Measurements from ENCODE around the gene KCNK5. TPM values are rescaled to one million over a fixed set of nuclear protein-coding genes. Genes with fewer than 3 reads are reported as not detected.

KCNK5 gene
- total and polyA plus RNA-seq, 5 donors from 2014 or later: 0.13 to 0.86 (median 0.53) TPM; not detected in 1

DNA sequence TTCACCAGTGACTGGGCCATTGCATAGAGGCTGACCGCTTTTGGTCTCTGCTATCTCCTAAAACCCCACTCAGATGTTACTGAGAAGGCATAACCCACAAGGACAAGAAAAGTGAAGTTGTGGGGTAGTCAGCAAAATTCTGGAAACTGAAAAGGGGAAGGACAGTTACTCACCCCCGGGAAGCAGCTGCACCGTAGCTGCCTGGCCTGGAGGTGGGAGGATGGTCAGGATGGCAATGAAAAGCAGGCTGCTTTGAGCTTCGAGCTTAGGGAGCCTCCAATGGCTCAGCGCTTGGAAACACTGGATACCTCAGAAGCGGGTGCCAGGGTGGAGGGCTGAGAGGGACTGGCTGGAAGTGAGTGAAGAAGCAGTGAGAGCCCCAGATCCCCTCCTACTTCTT is 56.0 kb downstream of the KCNK5 start:
- H3K27ac ChIP-seq (ENCODE audit: insufficient read depth, low read length, poor library complexity, severe bottlenecking): no peak overlapping the region
- peaks cover 6% of the 10 kb centered on the region for H3K27me3 Mint-ChIP-seq
- H3K4me3 Mint-ChIP-seq: no peak overlapping the region
- H3K9me3 Mint-ChIP-seq: peaks cover 0 to 14% (median 11%) of the 10 kb centered on the region in 7 donors
- no peak overlapping the region for H3K27ac Mint-ChIP-seq
- H3K9me3 ChIP-seq (ENCODE audit: control insufficient read depth in 2 of 2, low read length in 2 of 2): peaks cover 3 to 7% of the 10 kb centered on the region in 2 experiments
- no peaks in the 10 kb centered on the region for H3K36me3 Mint-ChIP-seq
- no peaks in the 10 kb centered on the region for H3K36me3 ChIP-seq (ENCODE audit: control insufficient read depth, insufficient read depth, low read length)
- H3K27me3 ChIP-seq (ENCODE audit: control insufficient read depth, insufficient read depth, low read length): no peaks in the 10 kb centered on the region
- H3K4me1 ChIP-seq (ENCODE audit: control insufficient read depth, insufficient read depth, low read length, poor library complexity, severe bottlenecking): no peaks in the 10 kb centered on the region
- no peak for DNase-seq
- H3K4me1 Mint-ChIP-seq: no peaks in the 10 kb centered on the region
- H3K4me3 ChIP-seq (ENCODE audit: low read depth, low read length): no peak overlapping the region
- no peak for ATAC-seq (ENCODE audit: low read depth in 2 of 2)

DNA sequence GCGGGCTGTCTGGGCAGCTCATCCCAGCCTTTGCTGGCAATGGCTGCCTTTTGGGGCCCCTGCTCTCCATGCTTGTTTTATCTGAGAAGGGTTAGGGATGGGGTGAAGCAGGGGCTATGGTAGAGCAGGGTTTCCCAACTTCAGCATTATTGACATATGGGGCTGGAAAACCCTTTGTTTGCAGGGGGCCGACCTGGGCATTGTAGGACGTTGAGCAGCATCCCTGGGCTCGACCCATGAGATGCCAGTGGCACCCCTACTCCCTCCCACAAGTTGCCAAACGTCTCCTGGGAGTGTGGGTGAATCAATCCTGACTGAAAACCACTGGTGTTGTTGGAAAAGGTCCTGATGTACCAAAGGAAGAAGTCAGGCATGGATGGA is 56.9 kb downstream of the KCNK5 start:
- no peaks in the 10 kb centered on the region for H3K4me1 Mint-ChIP-seq
- peaks cover 0 to 9% (median 7%) of the 10 kb centered on the region in 7 donors for H3K9me3 Mint-ChIP-seq

DNA sequence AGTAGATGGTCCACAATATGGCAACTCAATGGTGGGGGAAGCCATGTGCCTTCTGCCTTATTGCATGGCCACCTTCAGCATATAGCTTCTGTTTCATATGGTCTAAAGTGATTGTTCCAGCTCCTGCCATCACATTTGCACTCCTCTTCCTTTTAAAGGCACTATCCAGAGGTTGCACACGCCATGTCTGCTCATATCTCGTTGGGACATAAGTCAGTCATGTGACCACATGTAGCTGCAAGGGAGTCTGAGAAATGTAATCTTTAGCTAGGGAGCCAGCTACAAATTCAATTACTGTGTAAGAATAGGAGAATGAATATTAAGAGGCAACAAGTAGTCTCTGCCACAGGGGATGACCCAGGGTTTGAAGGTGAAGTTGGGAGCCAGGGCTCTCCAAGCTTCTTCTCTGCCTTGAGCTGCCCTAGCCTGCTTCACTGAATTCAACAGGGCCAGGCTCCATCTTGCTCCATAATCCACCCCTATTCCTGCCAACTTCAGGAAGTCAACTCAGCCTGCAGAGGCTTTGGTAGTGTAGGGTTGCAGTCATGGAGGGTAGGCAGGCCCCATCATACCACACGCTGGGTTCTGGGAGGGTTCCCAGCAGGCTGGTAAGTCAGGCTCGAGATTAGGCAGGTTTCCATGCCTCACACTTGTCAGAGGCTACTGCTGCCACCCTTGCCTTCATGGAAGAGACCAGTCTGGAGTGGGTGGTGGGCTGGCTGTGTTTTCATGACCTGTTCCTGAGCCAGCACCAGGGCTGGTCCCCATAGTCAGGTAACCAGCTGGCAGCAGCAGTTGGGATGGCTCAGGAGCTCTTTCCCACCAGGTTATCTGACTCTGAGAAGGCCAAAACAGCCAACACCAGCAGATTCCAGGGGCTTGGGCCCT is 57.5 kb downstream of the KCNK5 start:
- H3K4me3 Mint-ChIP-seq: no peak overlapping the region
- H3K27ac Mint-ChIP-seq: no peak overlapping the region
- Histone ChIP-seq H3K27ac (ENCODE audit: insufficient read depth, low read length, poor library complexity, severe bottlenecking) (no peak overlapping the region), H3K36me3 (ENCODE audit: control insufficient read depth, insufficient read depth, low read length) (no peaks in the 10 kb centered on the region), H3K27me3 (ENCODE audit: control insufficient read depth, insufficient read depth, low read length) (no peaks in the 10 kb centered on the region), H3K9me3 (ENCODE audit: control insufficient read depth in 2 of 2, low read length in 2 of 2) (peaks cover 0 to 1% of the 10 kb centered on the region in 2 experiments), H3K4me3 (ENCODE audit: low read depth, low read length) (no peak overlapping the region), H3K4me1 (ENCODE audit: control insufficient read depth, insufficient read depth, low read length, poor library complexity, severe bottlenecking) (no peaks in the 10 kb centered on the region)
- H3K9me3 Mint-ChIP-seq: peaks cover 0 to 7% (median 1%) of the 10 kb centered on the region in 7 donors
- DNase-seq (no peak), ATAC-seq (ENCODE audit: low read depth in 2 of 2) (no peak)
- no peaks in the 10 kb centered on the region for H3K36me3 Mint-ChIP-seq
- H3K4me1 Mint-ChIP-seq: peaks cover 0 to under 1% (median under 1%) of the 10 kb centered on the region in 4 donors
- H3K27me3 Mint-ChIP-seq: peaks cover 6% of the 10 kb centered on the region

More for the DNA sequence above, 56.9 kb downstream of the KCNK5 start:
- no peak overlapping the region for H3K4me3 Mint-ChIP-seq
- Histone ChIP-seq H3K9me3 (ENCODE audit: control insufficient read depth in 2 of 2, low read length in 2 of 2) (peaks cover 3 to 6% of the 10 kb centered on the region in 2 experiments), H3K27me3 (ENCODE audit: control insufficient read depth, insufficient read depth, low read length) (no peaks in the 10 kb centered on the region), H3K4me1 (ENCODE audit: control insufficient read depth, insufficient read depth, low read length, poor library complexity, severe bottlenecking) (no peaks in the 10 kb centered on the region), H3K4me3 (ENCODE audit: low read depth, low read length) (no peak overlapping the region), H3K36me3 (ENCODE audit: control insufficient read depth, insufficient read depth, low read length) (no peaks in the 10 kb centered on the region), H3K27ac (ENCODE audit: insufficient read depth, low read length, poor library complexity, severe bottlenecking) (no peak overlapping the region)
- H3K27ac Mint-ChIP-seq: no peak overlapping the region
- DNase-seq (no peak), ATAC-seq (ENCODE audit: low read depth in 2 of 2) (no peak)
- no peaks in the 10 kb centered on the region for H3K36me3 Mint-ChIP-seq
- H3K27me3 Mint-ChIP-seq: peaks cover 6% of the 10 kb centered on the region

DNA sequence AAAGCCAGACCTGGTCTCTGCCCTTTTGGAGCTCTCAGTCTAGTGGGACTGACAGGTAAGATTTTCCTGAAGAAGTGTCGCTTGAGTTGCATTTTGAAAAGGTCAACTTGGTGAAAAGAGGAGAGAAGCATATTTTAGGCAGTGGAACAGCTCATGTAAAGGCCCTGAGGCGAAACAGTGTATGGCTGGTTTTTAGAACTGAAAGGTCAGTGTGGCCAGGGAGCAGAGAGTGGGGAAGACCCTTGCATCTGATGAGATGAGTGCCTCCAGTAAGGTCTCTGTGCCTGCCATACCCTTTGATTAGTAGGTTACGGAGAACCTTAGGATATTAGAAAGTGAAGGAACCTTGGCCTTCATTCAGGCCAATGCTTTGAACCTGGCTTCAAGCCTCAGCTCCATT is 58.4 kb downstream of the KCNK5 start:
- Mint-ChIP-seq H3K27ac (peak overlapping the region in 1 of 3 donors; percentile 32), H3K27me3 (peaks cover 6% of the 10 kb centered on the region), H3K4me1 (peaks cover 0 to 5% (median 2%) of the 10 kb centered on the region in 4 donors), H3K36me3 (no peaks in the 10 kb centered on the region), H3K4me3 (no peak overlapping the region), H3K9me3 (peaks cover 0 to 7% (median 1%) of the 10 kb centered on the region in 7 donors)
- Histone ChIP-seq H3K4me1 (ENCODE audit: control insufficient read depth, insufficient read depth, low read length, poor library complexity, severe bottlenecking) (no peaks in the 10 kb centered on the region), H3K9me3 (ENCODE audit: control insufficient read depth in 2 of 2, low read length in 2 of 2) (no peaks in the 10 kb centered on the region), H3K27ac (ENCODE audit: insufficient read depth, low read length, poor library complexity, severe bottlenecking) (no peak overlapping the region), H3K36me3 (ENCODE audit: control insufficient read depth, insufficient read depth, low read length) (no peaks in the 10 kb centered on the region), H3K27me3 (ENCODE audit: control insufficient read depth, insufficient read depth, low read length) (no peaks in the 10 kb centered on the region), H3K4me3 (ENCODE audit: low read depth, low read length) (no peak overlapping the region)
- no peak for DNase-seq
- ATAC-seq (ENCODE audit: low read depth in 2 of 2): no peak

DNA sequence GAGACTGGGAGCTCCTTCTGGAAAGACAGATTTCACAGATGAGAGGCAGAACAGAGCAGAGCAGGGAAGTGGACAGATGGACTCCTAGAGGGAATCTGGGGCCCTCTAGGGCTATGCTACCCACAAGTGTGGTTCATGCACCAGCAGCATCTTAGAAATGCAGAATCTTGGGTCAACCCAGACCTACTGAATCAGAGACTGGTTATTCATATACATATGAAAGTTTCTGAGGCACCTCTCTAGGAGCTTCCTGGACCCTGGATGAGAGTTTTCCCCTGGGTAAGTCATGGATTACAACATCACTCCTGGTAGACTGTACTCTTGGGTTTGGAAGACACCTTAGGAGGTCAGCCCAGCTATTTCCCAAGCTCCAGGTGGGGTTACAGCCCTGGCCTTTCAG is 58.9 kb downstream of the KCNK5 start:
- ATAC-seq (ENCODE audit: low read depth in 2 of 2): no peak
- H3K4me1 Mint-ChIP-seq: peaks cover 0 to 5% (median 2%) of the 10 kb centered on the region in 4 donors
- no peak overlapping the region for H3K27ac Mint-ChIP-seq
- no peaks in the 10 kb centered on the region for H3K4me1 ChIP-seq (ENCODE audit: control insufficient read depth, insufficient read depth, low read length, poor library complexity, severe bottlenecking)
- H3K27ac ChIP-seq (ENCODE audit: insufficient read depth, low read length, poor library complexity, severe bottlenecking): no peak overlapping the region
- DNase-seq: no peak
- no peaks in the 10 kb centered on the region for H3K36me3 ChIP-seq (ENCODE audit: control insufficient read depth, insufficient read depth, low read length)
- peaks cover 6% of the 10 kb centered on the region for H3K27me3 Mint-ChIP-seq
- H3K4me3 ChIP-seq (ENCODE audit: low read depth, low read length): no peak overlapping the region
- H3K4me3 Mint-ChIP-seq: no peak overlapping the region
- peaks cover 0 to 9% (median 1%) of the 10 kb centered on the region in 7 donors for H3K9me3 Mint-ChIP-seq
- H3K27me3 ChIP-seq (ENCODE audit: control insufficient read depth, insufficient read depth, low read length): no peaks in the 10 kb centered on the region
- H3K9me3 ChIP-seq (ENCODE audit: control insufficient read depth in 2 of 2, low read length in 2 of 2): no peaks in the 10 kb centered on the region
- no peaks in the 10 kb centered on the region for H3K36me3 Mint-ChIP-seq

DNA sequence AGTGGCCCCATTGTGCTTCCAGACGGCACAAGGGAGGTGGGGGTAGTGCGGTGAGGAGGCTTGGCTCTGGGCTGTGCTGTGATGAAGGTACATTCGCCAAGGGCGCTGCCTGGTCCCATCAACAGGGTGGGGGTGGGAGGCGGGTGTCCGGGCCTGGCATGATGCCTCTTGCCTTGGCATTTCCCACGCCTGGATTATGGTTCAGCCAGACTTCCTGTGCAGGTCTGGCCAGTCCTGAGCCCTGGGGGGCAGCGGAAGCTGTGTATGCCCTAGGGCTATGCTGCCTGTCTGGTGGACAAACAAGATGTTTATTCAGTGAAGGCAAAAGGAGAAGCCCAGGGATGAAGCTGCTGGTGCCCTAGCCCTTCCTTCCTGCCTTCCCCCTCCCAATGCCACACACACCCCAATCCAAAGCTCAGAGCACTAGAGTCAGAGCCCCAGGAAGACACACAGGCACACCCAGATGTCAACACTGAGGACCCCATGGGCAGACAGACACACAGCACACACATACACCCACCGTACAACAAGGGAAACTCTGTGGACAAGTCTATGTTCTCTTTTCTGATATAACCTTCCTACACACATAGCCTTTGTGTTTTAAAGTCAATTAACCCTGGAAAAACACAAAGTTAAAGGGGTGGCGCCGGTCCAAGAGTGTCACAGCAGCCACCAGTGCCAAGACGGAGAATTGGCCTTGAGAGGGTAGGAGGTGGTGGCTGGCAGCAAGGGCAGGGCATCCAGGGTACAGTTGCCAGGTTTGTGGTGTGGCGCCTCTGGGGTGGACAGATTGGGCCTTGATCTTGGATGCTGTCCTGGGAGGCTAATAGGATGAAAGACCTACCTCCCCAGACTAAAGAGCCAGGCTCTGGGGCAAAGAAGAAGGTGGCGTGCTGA is 59.6 kb downstream of the KCNK5 start:
- Mint-ChIP-seq H3K4me1 (peaks cover 0 to 5% (median 2%) of the 10 kb centered on the region in 4 donors), H3K27me3 (peaks cover 6% of the 10 kb centered on the region), H3K9me3 (peaks cover 0 to 9% (median 1%) of the 10 kb centered on the region in 7 donors), H3K27ac (no peak overlapping the region), H3K36me3 (no peaks in the 10 kb centered on the region), H3K4me3 (no peak overlapping the region)
- Histone ChIP-seq H3K36me3 (ENCODE audit: control insufficient read depth, insufficient read depth, low read length) (no peaks in the 10 kb centered on the region), H3K4me3 (ENCODE audit: low read depth, low read length) (no peak overlapping the region), H3K4me1 (ENCODE audit: control insufficient read depth, insufficient read depth, low read length, poor library complexity, severe bottlenecking) (no peaks in the 10 kb centered on the region), H3K27me3 (ENCODE audit: control insufficient read depth, insufficient read depth, low read length) (no peaks in the 10 kb centered on the region), H3K9me3 (ENCODE audit: control insufficient read depth in 2 of 2, low read length in 2 of 2) (no peaks in the 10 kb centered on the region), H3K27ac (ENCODE audit: insufficient read depth, low read length, poor library complexity, severe bottlenecking) (no peak overlapping the region)
- DNase-seq: no peak
- ATAC-seq (ENCODE audit: low read depth in 2 of 2): no peak

DNA sequence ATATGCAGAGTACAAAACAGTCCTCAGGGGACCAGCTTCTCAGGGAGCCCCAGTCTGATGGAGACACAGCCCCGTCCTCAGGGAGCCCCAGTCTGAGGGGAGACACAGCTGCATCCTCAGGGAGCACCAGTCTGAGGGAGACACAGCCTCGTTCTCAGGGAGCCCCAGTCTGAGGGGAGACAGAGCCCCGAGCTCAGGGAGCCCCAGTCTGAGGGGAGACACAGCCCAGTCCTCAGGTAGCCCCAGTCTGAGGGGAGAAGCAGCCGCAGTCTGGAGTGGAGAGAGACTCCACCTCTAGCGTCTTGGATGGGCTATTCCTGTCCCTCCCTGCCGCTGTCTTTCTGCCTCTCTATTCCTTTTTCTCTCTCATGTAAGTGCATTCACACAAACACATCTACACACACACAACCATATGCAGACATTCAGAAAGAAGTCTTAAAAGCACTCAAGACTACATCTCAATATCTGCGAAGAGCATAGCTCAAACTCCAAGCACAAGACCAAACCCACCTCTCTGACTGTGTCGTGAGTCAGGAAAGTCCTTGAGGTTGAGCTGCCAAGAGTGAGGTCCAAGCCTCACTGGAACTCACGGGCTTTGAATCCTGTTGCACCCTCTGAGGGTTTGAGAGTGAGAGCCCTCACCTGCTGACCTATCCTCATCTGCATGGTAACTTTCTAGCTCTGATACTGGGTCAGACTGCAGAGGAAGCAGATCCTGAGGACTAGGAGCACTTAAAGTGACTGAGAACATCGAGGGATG is 61.2 kb downstream of the KCNK5 start:
- no peaks in the 10 kb centered on the region for H3K36me3 Mint-ChIP-seq
- no peak overlapping the region for H3K27ac ChIP-seq (ENCODE audit: insufficient read depth, low read length, poor library complexity, severe bottlenecking)
- no peak for ATAC-seq (ENCODE audit: low read depth in 2 of 2)
- no peaks in the 10 kb centered on the region for H3K27me3 ChIP-seq (ENCODE audit: control insufficient read depth, insufficient read depth, low read length)
- H3K4me1 ChIP-seq (ENCODE audit: control insufficient read depth, insufficient read depth, low read length, poor library complexity, severe bottlenecking): no peaks in the 10 kb centered on the region
- no peak overlapping the region for H3K4me3 ChIP-seq (ENCODE audit: low read depth, low read length)
- H3K9me3 ChIP-seq (ENCODE audit: control insufficient read depth in 2 of 2, low read length in 2 of 2): no peaks in the 10 kb centered on the region
- no peaks in the 10 kb centered on the region for H3K36me3 ChIP-seq (ENCODE audit: control insufficient read depth, insufficient read depth, low read length)
- no peak overlapping the region for H3K27ac Mint-ChIP-seq
- H3K27me3 Mint-ChIP-seq: peaks cover 6% of the 10 kb centered on the region
- peaks cover 0 to 6% (median 0%) of the 10 kb centered on the region in 7 donors for H3K9me3 Mint-ChIP-seq
- H3K4me1 Mint-ChIP-seq: peaks cover 0 to 5% (median 2%) of the 10 kb centered on the region in 4 donors
- no peak overlapping the region for H3K4me3 Mint-ChIP-seq
- DNase-seq: no peak

All from CD4-positive, CD25-positive, alpha-beta regulatory T cell (primary cell).